GM21367 (cell line): ENCODE results near the gene NCF2.
"Not testable (repeated sequence)": the region's sequence is repeated elsewhere in the genome, so short reads cannot be mapped to it uniquely, and the experiment has no call there.

Experiments used
- ATAC-seq: cut with Tn5 transposase; IDR thresholded peaks from one replicate; pipeline ENCODE4 v1.9.1; 2021; ENCODE audit not compliant: unreplicated experiment

Gene NCF2, protein sequence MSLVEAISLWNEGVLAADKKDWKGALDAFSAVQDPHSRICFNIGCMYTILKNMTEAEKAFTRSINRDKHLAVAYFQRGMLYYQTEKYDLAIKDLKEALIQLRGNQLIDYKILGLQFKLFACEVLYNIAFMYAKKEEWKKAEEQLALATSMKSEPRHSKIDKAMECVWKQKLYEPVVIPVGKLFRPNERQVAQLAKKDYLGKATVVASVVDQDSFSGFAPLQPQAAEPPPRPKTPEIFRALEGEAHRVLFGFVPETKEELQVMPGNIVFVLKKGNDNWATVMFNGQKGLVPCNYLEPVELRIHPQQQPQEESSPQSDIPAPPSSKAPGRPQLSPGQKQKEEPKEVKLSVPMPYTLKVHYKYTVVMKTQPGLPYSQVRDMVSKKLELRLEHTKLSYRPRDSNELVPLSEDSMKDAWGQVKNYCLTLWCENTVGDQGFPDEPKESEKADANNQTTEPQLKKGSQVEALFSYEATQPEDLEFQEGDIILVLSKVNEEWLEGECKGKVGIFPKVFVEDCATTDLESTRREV

DNA sequence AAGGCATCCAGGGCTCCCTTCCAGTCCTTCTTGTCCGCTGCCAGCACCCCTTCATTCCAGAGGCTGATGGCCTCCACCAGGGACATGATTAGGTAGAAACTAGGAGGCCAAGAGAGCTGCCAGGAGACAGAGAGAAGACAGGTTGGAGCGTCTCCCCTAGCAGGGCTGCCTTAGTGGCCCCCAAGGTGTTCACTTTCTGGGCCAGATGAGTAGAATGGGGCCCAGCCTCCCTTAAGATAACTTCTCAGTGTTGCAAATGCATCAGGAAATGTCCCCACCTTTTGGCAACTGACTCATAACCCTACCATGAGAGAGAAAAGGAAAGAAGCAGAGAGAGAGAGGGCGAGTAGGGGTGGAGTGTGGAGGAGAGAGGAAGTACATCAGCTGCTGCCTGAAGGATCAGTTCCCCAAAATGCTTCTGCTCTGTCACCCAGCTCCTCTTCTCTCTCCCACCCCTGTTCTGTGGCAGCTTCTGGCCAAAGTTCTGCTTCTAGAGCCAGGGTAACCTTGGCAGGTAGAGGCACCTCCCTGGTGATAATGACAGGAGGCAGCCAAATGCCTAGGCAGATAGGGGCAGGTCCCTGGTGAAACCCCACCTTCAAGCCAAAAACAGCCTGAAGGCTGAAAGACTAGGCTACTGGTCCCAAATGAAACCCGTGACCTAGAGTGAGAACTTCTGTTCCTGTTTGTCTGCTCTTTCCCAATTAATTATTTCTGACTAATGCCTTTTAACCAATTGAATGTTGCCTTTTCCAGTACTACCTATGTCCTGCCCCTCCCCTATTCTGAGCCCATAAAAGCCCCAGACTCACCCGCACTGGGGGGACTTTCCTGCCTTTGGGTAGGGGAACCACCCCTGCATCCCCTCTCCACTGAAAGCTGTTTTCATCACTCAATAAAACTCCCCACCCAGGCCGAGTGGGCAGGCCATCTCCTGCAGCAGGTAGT is at the start of gene NCF2:
NCF2 (minus strand) TSS at position 216 of the 948 bp plus-strand sequence; CDS start at position 86, 130 bp downstream.
- ATAC-seq, result peak; percentile 78

DNA sequence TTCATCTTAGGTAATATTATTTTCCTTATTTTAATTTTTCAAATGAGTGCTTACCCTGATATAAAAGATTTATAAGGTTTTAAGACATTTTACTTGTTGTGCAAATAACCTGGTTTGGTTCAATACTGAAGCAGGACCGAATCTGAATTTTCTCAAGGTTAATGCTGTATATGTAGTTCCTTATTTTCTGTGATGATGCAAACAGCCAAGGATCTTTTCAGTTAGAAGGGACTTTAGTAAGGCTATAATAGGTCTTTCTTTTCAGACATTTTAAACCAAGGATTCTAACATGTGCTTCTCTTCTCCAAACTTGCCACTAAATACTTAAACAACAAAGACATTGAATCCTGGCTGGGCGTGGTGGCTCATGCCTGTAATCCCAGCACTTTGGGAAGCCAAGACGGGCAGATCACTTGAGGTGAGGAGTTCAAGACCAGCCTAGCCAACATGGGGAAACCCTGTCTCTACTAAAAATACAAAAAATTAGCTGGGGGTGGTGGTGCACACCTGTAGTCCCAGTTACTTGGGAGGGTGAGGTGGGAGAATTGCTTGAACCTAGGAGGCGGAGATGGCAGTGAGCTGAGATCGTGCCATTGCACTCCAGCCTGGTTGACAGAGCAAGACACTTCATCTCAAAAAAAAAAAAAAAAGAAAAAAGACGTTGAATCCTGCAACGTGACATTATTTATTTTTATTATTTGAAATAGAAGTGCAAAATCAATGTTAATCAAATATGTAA is 48.6 kb upstream of the NCF2 start:
- no peak for ATAC-seq

DNA sequence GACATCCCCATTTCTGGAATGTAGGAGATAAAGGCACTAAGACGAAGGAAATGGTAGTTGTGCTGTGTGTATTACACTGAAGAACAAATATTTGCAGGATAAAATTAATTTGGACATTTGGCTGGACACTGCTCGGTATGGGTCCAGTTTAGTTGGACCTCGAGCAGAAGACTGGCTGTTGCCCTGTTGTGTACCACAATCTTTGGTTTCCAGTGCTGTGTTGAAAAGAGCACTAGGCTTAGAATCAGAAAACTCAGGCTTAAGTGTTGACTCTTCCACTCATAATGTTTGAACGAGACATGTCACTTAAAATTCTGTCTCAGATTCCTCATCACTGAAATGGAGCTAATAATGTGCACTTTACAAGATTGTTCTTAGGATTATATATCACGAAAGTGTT is 46.5 kb upstream of the NCF2 start:
- ATAC-seq, result no peak

- no peak for ATAC-seq
These were observed 46.0 kb upstream of the NCF2 start for GRCh38 chr1:183636334-183636682.

DNA sequence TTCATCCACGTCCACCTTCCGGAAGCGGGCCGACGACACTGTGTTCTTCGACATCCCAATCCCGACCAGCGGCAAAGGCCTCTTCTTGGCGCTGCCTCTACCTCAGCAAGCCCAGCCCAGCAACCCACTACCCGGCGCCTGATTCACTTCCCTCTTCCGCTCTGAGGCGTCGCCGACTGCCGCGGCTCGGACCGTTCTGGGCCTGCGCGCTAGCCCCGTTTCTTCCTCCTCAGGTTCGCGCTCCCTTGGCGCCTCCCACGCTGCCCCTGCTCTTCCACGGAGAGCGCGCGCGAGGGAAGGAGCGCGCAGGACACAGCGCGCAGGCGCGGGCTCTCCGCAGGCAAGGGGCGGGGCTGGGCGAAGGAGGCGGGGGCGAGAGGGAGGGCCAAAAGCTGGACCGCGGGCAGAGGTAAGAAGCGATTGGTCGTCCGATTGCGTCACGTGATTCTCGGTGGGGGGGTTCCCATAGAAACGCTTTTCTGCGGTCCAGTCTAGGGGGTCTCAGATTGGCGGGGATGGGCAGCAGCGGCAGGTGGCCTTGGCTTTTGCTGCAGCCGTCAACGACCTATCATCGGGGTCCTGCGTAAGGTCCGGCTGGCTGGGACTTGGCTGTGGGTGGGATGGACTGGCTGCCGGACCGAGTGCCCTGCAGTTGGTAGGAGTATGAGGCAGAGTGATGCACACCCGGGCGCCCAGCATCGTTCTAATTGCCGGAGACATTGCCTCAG is 45.5 kb upstream of the NCF2 start, which contains the start of gene ARPC5:
ARPC5 (minus strand) TSS at position 178 of the 728 bp plus-strand sequence; CDS start at position 54, 124 bp downstream.
- ATAC-seq, result peak; percentile 79

GRCh38 chr1:183635099-183635605 is 44.9 kb upstream of the NCF2 start:
- peak; percentile 1 for ATAC-seq

GRCh38 chr1:183634429-183635065 is 44.3 kb upstream of the NCF2 start:
- no peak for ATAC-seq

- ATAC-seq, result peak; percentile 58
These were observed 43.6 kb upstream of the NCF2 start for GRCh38 chr1:183633676-183634343.

GRCh38 chr1:183632964-183633363 is 42.7 kb upstream of the NCF2 start:
- ATAC-seq, result no peak

DNA sequence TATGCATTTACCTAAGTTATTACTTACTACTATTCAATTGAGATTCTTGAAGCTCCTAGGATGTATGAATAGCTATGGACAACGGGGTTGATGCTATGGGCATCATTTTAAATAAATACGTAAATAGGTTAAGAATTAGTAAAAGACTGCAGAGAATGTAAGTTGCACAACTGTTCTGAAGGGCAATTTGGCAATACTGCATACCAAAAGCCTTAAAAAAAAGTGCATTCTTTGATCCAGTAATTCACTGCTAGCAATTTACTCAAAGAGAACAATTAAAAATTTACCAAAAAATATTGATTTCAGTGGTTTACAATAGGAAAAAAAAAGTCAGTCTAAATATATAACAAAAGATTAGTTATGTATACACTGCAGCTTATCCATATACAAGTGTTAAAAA is 41.9 kb upstream of the NCF2 start:
- no peak for ATAC-seq

- ATAC-seq, result no peak
These were observed 40.5 kb upstream of the NCF2 start for GRCh38 chr1:183630748-183631147.

DNA sequence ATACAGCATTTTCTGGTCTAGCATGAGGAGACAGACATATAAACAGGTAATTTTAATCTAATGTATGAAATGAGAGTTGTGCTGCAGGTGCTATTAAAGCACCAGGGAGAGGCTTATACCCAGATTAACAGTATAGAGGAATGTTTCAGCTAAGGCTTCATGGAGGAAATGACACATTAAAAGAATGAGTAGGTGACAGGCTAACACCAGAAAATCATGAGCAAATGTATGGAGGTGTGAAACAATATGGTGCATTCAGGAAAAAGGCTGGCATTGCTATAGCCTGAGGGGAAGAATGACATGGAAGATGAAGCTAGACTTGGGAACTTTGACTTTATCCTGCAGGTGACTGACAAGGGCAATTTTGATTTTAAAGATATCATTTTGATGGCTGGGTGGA is 38.3 kb upstream of the NCF2 start:
- no peak for ATAC-seq

GRCh38 chr1:183626236-183626635 is 36.0 kb upstream of the NCF2 start:
- ATAC-seq, result not testable (repeated sequence)

DNA sequence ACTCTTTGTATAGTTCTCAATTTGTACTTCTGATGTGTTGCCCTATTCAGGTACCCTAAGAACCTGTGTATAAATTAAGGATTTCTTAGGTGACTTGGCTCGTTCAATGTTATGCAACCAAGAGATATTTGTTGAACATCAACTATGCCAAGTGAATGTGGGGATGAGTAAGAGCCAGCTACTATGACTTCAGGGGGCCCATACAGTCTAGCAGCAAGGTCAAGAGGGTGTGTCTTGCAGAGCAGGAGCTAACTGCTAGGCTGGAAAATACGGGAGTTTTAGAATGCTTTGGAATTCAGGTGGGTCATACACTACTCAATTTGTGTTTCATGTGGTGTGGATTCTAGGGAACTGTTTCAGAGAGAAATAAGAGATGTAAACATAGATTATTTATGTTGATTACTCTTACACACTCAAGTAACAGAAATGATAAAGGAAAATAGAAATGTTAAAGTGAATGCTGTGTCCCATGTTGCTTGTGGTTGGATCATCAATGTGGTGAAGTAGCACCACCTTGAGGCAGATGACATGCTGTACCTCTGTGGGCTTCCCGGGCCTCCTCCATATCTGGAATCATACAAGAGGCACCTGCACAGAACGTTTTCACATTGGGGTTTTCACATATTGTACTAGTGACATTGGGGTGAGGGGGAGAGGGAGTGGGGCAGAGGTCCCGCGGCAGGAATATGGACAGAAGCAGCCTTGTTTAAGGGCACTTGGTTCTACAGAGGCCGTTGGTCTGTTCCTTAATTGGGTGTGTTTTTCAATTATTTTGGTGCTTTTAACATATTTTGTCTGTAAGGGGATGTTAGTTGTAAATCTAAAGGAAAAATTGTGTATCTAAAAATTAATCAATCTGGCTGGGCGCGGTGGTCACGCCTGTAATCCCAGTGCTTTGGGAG is 32.9 kb upstream of the NCF2 start:
- peak; percentile 77 for ATAC-seq

GRCh38 chr1:183622013-183622412 is 31.8 kb upstream of the NCF2 start:
- no peak for ATAC-seq

- no peak for ATAC-seq
These were observed 30.1 kb upstream of the NCF2 start for GRCh38 chr1:183620311-183620710.

DNA sequence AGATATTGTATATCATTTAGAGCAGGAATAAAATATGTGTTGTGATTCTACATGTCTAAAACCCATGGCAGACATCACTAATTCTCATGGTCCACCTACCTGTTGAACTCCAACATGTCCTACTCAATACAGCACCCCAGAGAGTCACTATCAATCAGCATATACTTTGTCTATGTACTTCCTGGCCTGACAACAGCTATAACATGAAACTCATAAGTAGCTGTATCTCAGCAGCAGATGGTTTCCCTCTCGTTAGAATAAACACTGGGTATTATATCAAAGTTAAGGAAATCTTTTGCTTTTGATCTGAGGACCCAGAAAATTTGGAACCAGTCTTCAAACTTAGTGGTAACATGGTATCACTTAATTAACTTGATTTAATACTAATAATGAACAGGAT is 29.5 kb upstream of the NCF2 start:
- ATAC-seq, result no peak

DNA sequence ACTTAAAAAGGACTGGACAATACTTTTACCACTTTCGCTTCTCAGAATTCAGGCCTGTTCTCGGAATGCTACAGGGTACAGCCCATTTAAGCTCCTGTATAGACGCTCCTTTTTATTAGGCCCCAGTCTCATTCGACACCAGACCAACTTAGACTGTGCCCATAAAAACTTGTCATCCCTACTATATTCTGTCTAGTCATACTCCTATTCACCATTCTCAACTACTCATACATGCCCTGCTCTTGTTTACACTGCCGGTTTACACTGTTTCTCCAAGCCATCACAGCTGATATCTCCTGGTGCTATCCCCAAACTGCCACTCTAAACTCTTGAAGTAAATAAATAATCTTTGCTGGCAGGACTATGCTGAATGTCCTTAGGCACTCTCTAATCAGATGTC is 27.9 kb upstream of the NCF2 start:
- not testable (repeated sequence) for ATAC-seq
